ENCODE measurements around the gene AEBP1.

- TF ChIP-seq, protein P1, sequence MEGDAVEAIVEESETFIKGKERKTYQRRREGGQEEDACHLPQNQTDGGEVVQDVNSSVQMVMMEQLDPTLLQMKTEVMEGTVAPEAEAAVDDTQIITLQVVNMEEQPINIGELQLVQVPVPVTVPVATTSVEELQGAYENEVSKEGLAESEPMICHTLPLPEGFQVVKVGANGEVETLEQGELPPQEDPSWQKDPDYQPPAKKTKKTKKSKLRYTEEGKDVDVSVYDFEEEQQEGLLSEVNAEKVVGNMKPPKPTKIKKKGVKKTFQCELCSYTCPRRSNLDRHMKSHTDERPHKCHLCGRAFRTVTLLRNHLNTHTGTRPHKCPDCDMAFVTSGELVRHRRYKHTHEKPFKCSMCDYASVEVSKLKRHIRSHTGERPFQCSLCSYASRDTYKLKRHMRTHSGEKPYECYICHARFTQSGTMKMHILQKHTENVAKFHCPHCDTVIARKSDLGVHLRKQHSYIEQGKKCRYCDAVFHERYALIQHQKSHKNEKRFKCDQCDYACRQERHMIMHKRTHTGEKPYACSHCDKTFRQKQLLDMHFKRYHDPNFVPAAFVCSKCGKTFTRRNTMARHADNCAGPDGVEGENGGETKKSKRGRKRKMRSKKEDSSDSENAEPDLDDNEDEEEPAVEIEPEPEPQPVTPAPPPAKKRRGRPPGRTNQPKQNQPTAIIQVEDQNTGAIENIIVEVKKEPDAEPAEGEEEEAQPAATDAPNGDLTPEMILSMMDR (IDR thresholded peaks at IDR 0.05), result no peak
- no peak for TF ChIP-seq POLR2A (IDR thresholded peaks at IDR 0.05)
These were observed 971 bp downstream of the AEBP1 start for GRCh38 chr7:44104860-44105771.

Data from testis (tissue), 2 donors.